ENCODE measurements around the gene CELF1.

DNA sequence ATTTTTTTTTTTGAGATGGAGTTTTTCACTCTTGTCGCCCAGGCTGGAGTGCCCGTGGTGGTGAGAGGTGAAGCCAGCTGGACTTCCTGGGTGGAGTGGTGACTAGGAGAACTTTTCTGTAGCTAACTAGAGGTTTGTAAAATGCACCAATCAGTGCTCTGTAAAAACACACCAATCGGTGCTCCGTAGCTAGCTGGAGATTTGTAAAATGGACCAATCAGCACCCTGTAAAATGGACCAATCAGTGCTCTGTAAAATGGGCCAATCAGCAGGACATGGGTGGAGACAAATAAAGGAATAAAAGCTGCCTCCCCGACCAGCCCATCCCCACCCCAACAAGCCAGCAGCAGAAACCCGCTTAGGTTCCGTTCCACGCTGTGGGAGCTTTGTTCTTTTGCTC lies 99.6 kb downstream of the CELF1 start:
- TF ChIP-seq, protein P1, sequence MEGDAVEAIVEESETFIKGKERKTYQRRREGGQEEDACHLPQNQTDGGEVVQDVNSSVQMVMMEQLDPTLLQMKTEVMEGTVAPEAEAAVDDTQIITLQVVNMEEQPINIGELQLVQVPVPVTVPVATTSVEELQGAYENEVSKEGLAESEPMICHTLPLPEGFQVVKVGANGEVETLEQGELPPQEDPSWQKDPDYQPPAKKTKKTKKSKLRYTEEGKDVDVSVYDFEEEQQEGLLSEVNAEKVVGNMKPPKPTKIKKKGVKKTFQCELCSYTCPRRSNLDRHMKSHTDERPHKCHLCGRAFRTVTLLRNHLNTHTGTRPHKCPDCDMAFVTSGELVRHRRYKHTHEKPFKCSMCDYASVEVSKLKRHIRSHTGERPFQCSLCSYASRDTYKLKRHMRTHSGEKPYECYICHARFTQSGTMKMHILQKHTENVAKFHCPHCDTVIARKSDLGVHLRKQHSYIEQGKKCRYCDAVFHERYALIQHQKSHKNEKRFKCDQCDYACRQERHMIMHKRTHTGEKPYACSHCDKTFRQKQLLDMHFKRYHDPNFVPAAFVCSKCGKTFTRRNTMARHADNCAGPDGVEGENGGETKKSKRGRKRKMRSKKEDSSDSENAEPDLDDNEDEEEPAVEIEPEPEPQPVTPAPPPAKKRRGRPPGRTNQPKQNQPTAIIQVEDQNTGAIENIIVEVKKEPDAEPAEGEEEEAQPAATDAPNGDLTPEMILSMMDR (IDR thresholded peaks at IDR 0.05): no peak
- TF ChIP-seq POLR2AphosphoS5 (IDR thresholded peaks at IDR 0.05): no peak
- TF ChIP-seq EP300 (IDR thresholded peaks at IDR 0.05): no peak
- no peak for TF ChIP-seq POLR2A (IDR thresholded peaks at IDR 0.05; ENCODE audit: low read depth)

Data from esophagus muscularis mucosa (tissue), 4 donors.